Heart left ventricle (tissue), 16 donors: ENCODE measurements around the gene CHAD. TPM values are rescaled to one million over a fixed set of nuclear protein-coding genes. Genes with fewer than 3 reads are reported as not detected.

Experiments
- ATAC-seq, 4 donors: fragments of 200-7000 bp; cut with Tn5 transposase; one replicate each; pipeline ENCODE4 v1.9.1; 2020 to 2022; ENCODE audit warnings: moderate library complexity in 4 of 4, mild to moderate bottlenecking in 3 of 4, moderate number of reproducible peaks in 1 of 4
- DNase-seq, 5 donors: peaks; one replicate each; pipeline ENCODE4 v3.0.0-alpha.2; 2020
- H3K27ac ChIP-seq, 12 donors: fragments of 200-600 bp; sonication (generic) in 4 of 12; one replicate each; pipeline versions ENCODE4 v1.5.0 to v1.8.0; 2016 to 2022; ENCODE audit warnings: mild to moderate bottlenecking in 2 of 12
- H3K27me3 ChIP-seq, 9 donors: fragments of 200-600 bp; sonication (generic) in 2 of 9; one replicate each; pipeline versions ENCODE4 v1.5.1 to v1.8.0; 2016 to 2022; ENCODE audit warnings: mild to moderate bottlenecking in 3 of 9
- H3K36me3 ChIP-seq, 9 donors: fragments of 200-600 bp; sonication (generic) in 2 of 9; one replicate each; pipeline versions ENCODE4 v1.5.0 to v1.8.0; 2018 to 2022; ENCODE audit warnings: mild to moderate bottlenecking in 2 of 9
- H3K4me1 ChIP-seq, 12 donors: fragments of 200-600 bp; sonication (generic) in 4 of 12; one replicate each; pipeline versions ENCODE4 v1.5.0 to v1.8.0; 2016 to 2022; ENCODE audit warnings: mild to moderate bottlenecking in 3 of 12
- H3K4me3 ChIP-seq, 12 donors: fragments of 200-600 bp; sonication (generic) in 4 of 12; one replicate each; pipeline versions ENCODE4 v1.5.0 to v1.8.0; 2017 to 2022; ENCODE audit warnings: mild to moderate bottlenecking in 9 of 12, moderate library complexity in 4 of 12
- H3K9me3 ChIP-seq, 12 donors: fragments of 200-600 bp; sonication (generic) in 4 of 12; one replicate each; pipeline versions ENCODE4 v1.5.0 to v1.8.0; 2016 to 2022; ENCODE audit warnings: mild to moderate bottlenecking in 1 of 12
- CTCF ChIP-seq, 12 donors: fragments of 200-600 bp; sonication (generic) in 4 of 12; IDR thresholded peaks; one replicate each; pipeline versions ENCODE4 v1.5.0 to v1.8.0; 2018 to 2022; ENCODE audit warnings: antibody characterized with exemption in 12 of 12, mild to moderate bottlenecking in 5 of 12
- POLR2A ChIP-seq, 2 donors: fragments of 450-650 bp; IDR thresholded peaks; one replicate each; pipeline ENCODE4 v1.6.1; 2017; ENCODE audit warnings: antibody characterized with exemption in 2 of 2, mild to moderate bottlenecking in 2 of 2, moderate library complexity in 2 of 2
- WGBS, 4 donors: extraction: QIAGEN DNeasy Blood & Tissue Kit in 2 of 4; methylation state at CpG; one replicate each; pipeline versions ENCODE4 v1.1.5 to v1.1.7; 2013 to 2018; 5-methylcytosine and 5-hydroxymethylcytosine counted together
- intact Hi-C, 10 donors: fragments of 100-400 bp; cut with DNase I; formaldehyde crosslinking; loops; one replicate each; pipeline versions ENCODE4 v1.11.1 to v1.14.2; 2022
- polyA plus RNA-seq, 2 donors: library from polyadenylated mRNA; stranded (reverse); fragments of 200-250 nt; gene quantifications; one replicate each; pipeline ENCODE4 v1.2.3, GENCODE V29; 2013
- total RNA-seq, 9 donors: library from RNA; depleted of rRNA in 2 of 9; stranded (reverse); fragments of >200 nt in 2 of 9; fragmentation: NEBNext Ultra II Directional in 3 of 9; extraction: Animal tissue kit (Norgen Biotek cat#: 25700) in 3 of 9; gene quantifications; one replicate each; pipeline versions ENCODE4 v1.1.0 to v1.2.4, GENCODE V29; 2016 to 2023
- donor health status: ischemic (EF 13 %, LVEDD 7.1; RV severe dilation, severe dysfunction).
- donor health status: healthy with polysubstance abuse.
- donor health status: DM: no; HTN: yes; CAD: no.
- donor health status: DM: no; HTN: no; CAD: no.
- donor health status: ischemic (EF 25% LVEDD 6.9; RV normal size, moderate dysfunction).
- donor health status: ischemic (EF 25% LVEDD 5.7; RV mildly dilated, moderate dysfunction).
- donor health status: healthy.
- donor health status: DM: yes; HTN: yes; CAD: no.
- donor health status: ischemic (EF 35%, LVEDD 5.7; RV mildly dilated, moderate dysfunction).
- donor health status: nonischemic (EF 11% LVEDD 7.7; RV severe dilation, severe dysfunction).
- donor health status: DM: yes; HTN: yes; CAD: no.
- donor health status: PGD.
- donor health status: ischemic (EF 29% LVEDD 5.4; RV normal size, mild dysfunction).
- donor health status: nonischemic (EF 23%, LVEDD 6.1; RV moderate dilation, normal function).

CHAD gene
- total and polyA plus RNA-seq, 11 donors: 0.15 to 0.27 (median 0.15) TPM; not detected in 8

DNA sequence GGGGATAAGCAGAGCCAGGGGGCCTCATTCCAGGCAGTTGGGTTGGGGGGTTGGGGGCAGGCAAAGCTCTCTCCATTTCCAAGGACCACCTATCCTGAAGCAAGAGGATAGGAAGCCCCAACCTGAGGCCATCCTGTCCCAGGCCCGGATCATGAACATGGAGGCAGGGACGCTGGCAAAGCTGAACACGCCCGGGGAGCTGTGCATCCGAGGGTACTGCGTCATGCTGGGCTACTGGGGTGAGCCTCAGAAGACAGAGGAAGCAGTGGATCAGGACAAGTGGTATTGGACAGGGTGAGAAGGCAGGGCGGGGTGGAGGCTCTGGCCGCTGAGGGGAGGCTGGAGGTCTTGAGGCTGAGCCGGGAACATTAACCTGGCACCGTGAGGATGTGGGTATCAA, 3.6 kb upstream of the CHAD start:
- no peak for TF ChIP-seq POLR2A (IDR thresholded peaks at IDR 0.05)
- no peak for TF ChIP-seq CTCF (IDR thresholded peaks at IDR 0.05)
- intact Hi-C loops: loop anchor here in 4 of 10 donors (10.0 kb wide), 4 partner anchors 47 to 107 kb away; partner anchors contain the start of genes ACSF2 (in 1 of the 4), EME1 (in 1 of the 4) and MRPL27 (in 1 of the 4)
- Histone ChIP-seq H3K4me3 (no peak overlapping the region), H3K36me3 (peaks cover 0 to 8% (median 0%) of the 10 kb centered on the region in 9 donors), H3K27ac (no peak overlapping the region), H3K9me3 (no peaks in the 10 kb centered on the region), H3K27me3 (peaks cover 7 to 23% (median 17%) of the 10 kb centered on the region in 9 donors), H3K4me1 (peaks cover 0 to 16% (median 11%) of the 10 kb centered on the region in 12 donors)
- DNase-seq (no peak), ATAC-seq (no peak)
- WGBS, 4 donors: 94 to 96% (median 96%) methylated on average over 10 of the region's 10 CpGs

GRCh38 chr17:50471009-50471905, 2.6 kb upstream of the CHAD start:
- Histone ChIP-seq H3K4me3 (no peak overlapping the region), H3K36me3 (peaks cover 0 to 8% (median 0%) of the 10 kb centered on the region in 9 donors), H3K4me1 (peaks cover 0 to 16% (median 11%) of the 10 kb centered on the region in 12 donors), H3K9me3 (no peaks in the 10 kb centered on the region), H3K27me3 (peaks cover 7 to 23% (median 17%) of the 10 kb centered on the region in 9 donors), H3K27ac (no peak overlapping the region)
- intact Hi-C loops: loop anchor here in 4 of 10 donors (10.0 kb wide), 4 partner anchors 46 to 106 kb away; partner anchors contain the start of genes ACSF2 (in 1 of the 4), EME1 (in 1 of the 4) and MRPL27 (in 1 of the 4)
- no peak for DNase-seq
- ATAC-seq: no peak
- TF ChIP-seq POLR2A (IDR thresholded peaks at IDR 0.05) (no peak), CTCF (IDR thresholded peaks at IDR 0.05) (no peak)
- 83 to 85% (median 85%) methylated on average over 22 of the region's 22 CpGs for WGBS, 4 donors

DNA sequence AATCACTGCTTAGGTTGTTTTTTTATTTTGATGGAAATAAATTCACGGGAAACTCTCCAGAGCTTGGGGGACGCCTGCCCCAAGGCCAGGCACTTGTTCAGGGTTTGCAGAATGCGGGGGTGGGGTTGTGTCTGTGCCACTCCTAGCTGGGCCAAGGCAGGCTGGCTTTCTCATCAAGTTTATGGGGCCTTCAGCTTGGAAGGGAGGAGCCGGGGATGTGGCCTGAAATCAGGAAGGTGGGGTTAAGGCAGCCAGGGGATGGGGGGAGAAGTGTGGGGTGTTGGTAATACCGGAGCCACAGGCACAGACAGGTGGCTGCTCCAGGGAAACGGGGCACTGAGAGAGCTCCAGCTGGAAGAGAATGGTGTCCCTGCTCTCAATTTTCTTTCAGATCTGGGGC, 1.7 kb upstream of the CHAD start:
- peaks cover 7 to 23% (median 17%) of the 10 kb centered on the region in 9 donors for H3K27me3 ChIP-seq
- intact Hi-C loops: loop anchor here in 4 of 10 donors (10.0 kb wide), 4 partner anchors 46 to 106 kb away; partner anchors contain the start of genes ACSF2 (in 1 of the 4), EME1 (in 1 of the 4) and MRPL27 (in 1 of the 4)
- DNase-seq (no peak), ATAC-seq (no peak)
- no peak overlapping the region for H3K4me3 ChIP-seq
- peaks cover 0 to 16% (median 11%) of the 10 kb centered on the region in 12 donors for H3K4me1 ChIP-seq
- no peaks in the 10 kb centered on the region for H3K9me3 ChIP-seq
- 86 to 94% (median 90%) methylated on average over 6 of the region's 6 CpGs for WGBS, 4 donors
- H3K27ac ChIP-seq: no peak overlapping the region
- TF ChIP-seq CTCF (IDR thresholded peaks at IDR 0.05) (no peak), POLR2A (IDR thresholded peaks at IDR 0.05) (no peak)
- H3K36me3 ChIP-seq: peaks cover 0 to 8% (median 0%) of the 10 kb centered on the region in 9 donors
